OCI-LY3 (cell line): ENCODE data around the gene CSPG4.
"Not testable (repeated sequence)": the region's sequence is repeated elsewhere in the genome, so short reads cannot be mapped to it uniquely, and the experiment has no call there.

Experiments used
- H2AFZ ChIP-seq: fragments of 200-600, 300-600 bp; shearing (Covaris generic); 2 replicates; pipeline ENCODE4 v1.6.0; 2014; ENCODE audit warnings: antibody characterized with exemption, low read depth, low read length
- H3K27ac ChIP-seq: fragments of 200-600, 300-600 bp; sonication (generic); 2 replicates; pipeline ENCODE4 v1.5.1; 2014; ENCODE audit warnings: mild to moderate bottlenecking, low read length, moderate library complexity, mixed read lengths
- H3K27me3 ChIP-seq: fragments of 200-600, 300-600 bp; sonication (generic); 2 replicates; pipeline ENCODE4 v1.6.1; 2014; ENCODE audit warnings: low read depth, low read length, mixed read lengths
- H3K36me3 ChIP-seq: fragments of 200-600, 300-600 bp; sonication (generic); replicated peaks from 2 replicates; pipeline ENCODE3; 2014; ENCODE audit warnings: low read depth, low read length, mixed read lengths
- H3K4me1 ChIP-seq: fragments of 300-600, 200-600 bp; sonication (generic); 2 replicates; pipeline ENCODE4 v1.6.1; 2014; ENCODE audit warnings: low read length, mixed read lengths
- H3K4me2 ChIP-seq: fragments of 200-600, 300-600 bp; sonication (generic); 2 replicates; pipeline ENCODE4 v1.6.1; 2014; ENCODE audit warnings: low read length, mixed read lengths
- H3K4me3 ChIP-seq: fragments of 300-600, 200-600 bp; sonication (generic); 2 replicates; pipeline ENCODE4 v1.5.1; 2014; ENCODE audit warnings: antibody characterized with exemption, mild to moderate bottlenecking, low read length, moderate library complexity
- H3K79me2 ChIP-seq: fragments of 300-600, 200-600 bp; shearing (Covaris generic); 2 replicates; pipeline ENCODE4 v1.6.1; 2014; ENCODE audit warnings: mild to moderate bottlenecking, low read length, mixed read lengths
- H3K9ac ChIP-seq: fragments of 300-600, 200-600 bp; shearing (Covaris generic); 2 replicates; pipeline ENCODE4 v1.6.0; 2014; ENCODE audit warnings: mild to moderate bottlenecking, low read length, moderate library complexity
- H3K9me3 ChIP-seq: fragments of 200-600, 300-600 bp; shearing (Covaris generic); 2 replicates; pipeline ENCODE4 v1.6.1; 2014; ENCODE audit warnings: low read length, mixed read lengths; ENCODE audit not compliant: insufficient read depth
- H4K20me1 ChIP-seq: fragments of 200-600, 300-600 bp; sonication (generic); 2 replicates; pipeline ENCODE4 v1.6.1; 2016; ENCODE audit warnings: low read length, mixed read lengths; ENCODE audit not compliant: insufficient read depth
- EZH2phosphoT487 ChIP-seq: fragments of 200-600 bp; shearing (Covaris generic); IDR thresholded peaks from 2 replicates; pipeline ENCODE4 v1.6.1; 2018; ENCODE audit warnings: antibody characterized with exemption, mixed run types, low read depth
- TF ChIP-seq, protein P1 (sequence below): fragments of 200-600, 300-600 bp; sonication (generic); IDR thresholded peaks from 2 replicates; pipeline ENCODE4 v1.5.1; 2014; ENCODE audit warnings: antibody characterized with exemption, low read length, low read depth

Gene CSPG4

GRCh38 chr15:75759416-75760130 lies 46.9 kb upstream of the CSPG4 start:
- Histone ChIP-seq H3K36me3 (no peaks in the 10 kb centered on the region), H3K9ac (no peak overlapping the region), H3K9me3 (no peaks in the 10 kb centered on the region), H2AFZ (no peak overlapping the region), H3K79me2 (no peaks in the 10 kb centered on the region), H3K27me3 (no peaks in the 10 kb centered on the region), H3K4me2 (peak overlapping the region; percentile 83), H4K20me1 (no peaks in the 10 kb centered on the region), H3K4me1 (peaks cover 15% of the 10 kb centered on the region), H3K4me3 (peak overlapping the region; percentile 96), H3K27ac (no peak overlapping the region)
- TF ChIP-seq, protein P1, sequence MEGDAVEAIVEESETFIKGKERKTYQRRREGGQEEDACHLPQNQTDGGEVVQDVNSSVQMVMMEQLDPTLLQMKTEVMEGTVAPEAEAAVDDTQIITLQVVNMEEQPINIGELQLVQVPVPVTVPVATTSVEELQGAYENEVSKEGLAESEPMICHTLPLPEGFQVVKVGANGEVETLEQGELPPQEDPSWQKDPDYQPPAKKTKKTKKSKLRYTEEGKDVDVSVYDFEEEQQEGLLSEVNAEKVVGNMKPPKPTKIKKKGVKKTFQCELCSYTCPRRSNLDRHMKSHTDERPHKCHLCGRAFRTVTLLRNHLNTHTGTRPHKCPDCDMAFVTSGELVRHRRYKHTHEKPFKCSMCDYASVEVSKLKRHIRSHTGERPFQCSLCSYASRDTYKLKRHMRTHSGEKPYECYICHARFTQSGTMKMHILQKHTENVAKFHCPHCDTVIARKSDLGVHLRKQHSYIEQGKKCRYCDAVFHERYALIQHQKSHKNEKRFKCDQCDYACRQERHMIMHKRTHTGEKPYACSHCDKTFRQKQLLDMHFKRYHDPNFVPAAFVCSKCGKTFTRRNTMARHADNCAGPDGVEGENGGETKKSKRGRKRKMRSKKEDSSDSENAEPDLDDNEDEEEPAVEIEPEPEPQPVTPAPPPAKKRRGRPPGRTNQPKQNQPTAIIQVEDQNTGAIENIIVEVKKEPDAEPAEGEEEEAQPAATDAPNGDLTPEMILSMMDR: no peak
- no peak for TF ChIP-seq EZH2phosphoT487

DNA sequence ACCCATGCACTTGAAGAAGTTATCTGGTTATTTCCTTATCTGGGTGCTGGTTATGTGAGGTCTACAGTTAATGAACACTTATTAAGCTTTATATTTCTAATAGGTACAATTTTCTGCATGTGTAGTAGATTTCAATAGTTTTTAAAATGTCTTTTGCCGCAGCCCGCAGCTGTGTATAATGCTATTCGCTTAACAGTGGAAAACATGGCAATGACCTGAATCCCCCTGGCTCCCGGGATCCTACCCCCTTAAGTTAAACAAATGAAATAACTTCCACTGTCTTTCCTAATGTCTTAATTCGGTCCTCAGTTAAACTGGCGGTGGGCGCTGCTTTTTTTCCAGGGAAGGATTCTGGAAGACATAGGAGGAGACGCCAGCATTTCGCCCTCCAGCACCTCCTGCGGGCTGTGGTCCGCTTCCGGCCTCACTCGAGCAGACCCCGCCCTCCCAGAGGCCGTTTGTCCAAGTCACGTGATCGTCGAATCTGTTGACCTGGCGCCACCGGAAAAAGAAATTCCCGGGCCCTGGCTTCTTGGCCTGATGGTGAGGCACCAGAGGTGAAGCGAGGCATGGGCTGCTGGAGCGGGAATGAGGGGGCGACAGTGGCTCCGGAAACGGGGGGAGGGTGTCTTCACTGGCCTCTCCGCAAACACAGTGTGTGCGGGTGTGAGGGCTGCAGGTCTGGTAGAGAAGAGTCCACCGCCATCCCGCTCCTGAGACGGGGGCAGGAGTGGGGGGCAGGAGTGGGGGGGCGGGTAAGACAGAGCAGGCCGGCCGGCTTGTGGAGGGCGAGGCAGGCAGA lies 45.6 kb upstream of the CSPG4 start:
- Histone ChIP-seq H3K4me3 (peak overlapping the region; percentile 96), H3K4me2 (peak overlapping the region; percentile 83), H2AFZ (peak overlapping the region; percentile 96), H3K9ac (peak overlapping the region; percentile 90), H4K20me1 (no peaks in the 10 kb centered on the region), H3K27me3 (no peaks in the 10 kb centered on the region), H3K27ac (peak overlapping the region; percentile 50), H3K9me3 (no peaks in the 10 kb centered on the region), H3K36me3 (no peaks in the 10 kb centered on the region), H3K79me2 (no peaks in the 10 kb centered on the region), H3K4me1 (peaks cover 15% of the 10 kb centered on the region)
- no peak for TF ChIP-seq EZH2phosphoT487
- TF ChIP-seq, protein P1: peak; percentile 40

- H3K27ac ChIP-seq, H3K9me3 ChIP-seq, H3K79me2 ChIP-seq, H3K36me3 ChIP-seq, H3K27me3 ChIP-seq, H3K9ac ChIP-seq, H3K4me3 ChIP-seq, H3K4me2 ChIP-seq, H4K20me1 ChIP-seq, H2AFZ ChIP-seq: not testable (repeated sequence)
- peaks cover 18% of the 10 kb centered on the region for H3K4me1 ChIP-seq
Measured at GRCh38 chr15:75754871-75755270, 42.2 kb upstream of the CSPG4 start.

- Histone ChIP-seq H3K4me2 (no peak overlapping the region), H4K20me1 (no peaks in the 10 kb centered on the region), H2AFZ (no peak overlapping the region), H3K27ac (no peak overlapping the region), H3K9ac (no peak overlapping the region), H3K27me3 (no peaks in the 10 kb centered on the region), H3K9me3 (no peaks in the 10 kb centered on the region), H3K79me2 (no peaks in the 10 kb centered on the region), H3K4me3 (no peak overlapping the region), H3K36me3 (no peaks in the 10 kb centered on the region), H3K4me1 (peaks cover 10% of the 10 kb centered on the region)
- TF ChIP-seq, protein P1: no peak
- TF ChIP-seq EZH2phosphoT487: no peak
Measured at GRCh38 chr15:75753145-75753544, 40.5 kb upstream of the CSPG4 start.
